NCI-H1417 (cell line): ENCODE data around the gene AURKB.
"Not testable (repeated sequence)": the region's sequence is repeated elsewhere in the genome, so short reads cannot be mapped to it uniquely, and the experiment has no call there.

Source experiments
- DNase-seq, 3 experiments: peaks; one replicate each; lab custom pipeline; 2025; lab: John Stamatoyannopoulos, UW

Gene AURKB

GRCh38 chr17:8209907-8210760 is at the start of gene AURKB:
TSS of gene AURKB (minus strand) at chr17:8210575. CDS start at chr17:8210224, 351 bp downstream.
- peak; percentile 84 to 95 (median 88) for DNase-seq

- DNase-seq, result no peak
These were observed 47.4 kb upstream of the AURKB start for GRCh38 chr17:8257801-8258200.

GRCh38 chr17:8256691-8257090 is 46.3 kb upstream of the AURKB start:
- no peak for DNase-seq

GRCh38 chr17:8256291-8256690 is 45.9 kb upstream of the AURKB start:
- DNase-seq, result no peak

- DNase-seq, result no peak
These were observed 45.1 kb upstream of the AURKB start for GRCh38 chr17:8255499-8255898.

- no peak for DNase-seq
These were observed 44.5 kb upstream of the AURKB start for GRCh38 chr17:8254881-8255280.

- DNase-seq, result no peak
These were observed 43.4 kb upstream of the AURKB start for GRCh38 chr17:8253801-8254200.

- DNase-seq, result not testable (repeated sequence)
These were observed 41.0 kb upstream of the AURKB start for GRCh38 chr17:8251411-8251810.

- DNase-seq, result no peak
These were observed 39.5 kb upstream of the AURKB start for GRCh38 chr17:8249621-8250500.

- peak; percentile 87 to 90 (median 88) for DNase-seq
These were observed 38.6 kb upstream of the AURKB start, which contains the start of gene PFAS for GRCh38 chr17:8248751-8249607. TSS of gene PFAS (plus strand) at chr17:8249289. CDS start at chr17:8253938, 4,649 bp downstream.

- no peak for DNase-seq
These were observed 34.4 kb upstream of the AURKB start for GRCh38 chr17:8244768-8245167.

- no peak for DNase-seq
These were observed 33.5 kb upstream of the AURKB start for GRCh38 chr17:8243827-8244226.

GRCh38 chr17:8237886-8238285 is 27.5 kb upstream of the AURKB start:
- DNase-seq, result no peak

- DNase-seq, result peak; percentile 25 to 70 (median 61)
These were observed 26.8 kb upstream of the AURKB start for GRCh38 chr17:8237175-8237574.

GRCh38 chr17:8235676-8236075 is 25.3 kb upstream of the AURKB start:
- DNase-seq, result no peak

- DNase-seq, result no peak
These were observed 24.2 kb upstream of the AURKB start for GRCh38 chr17:8234361-8235270.

- DNase-seq, result no peak
These were observed 21.3 kb upstream of the AURKB start for GRCh38 chr17:8231701-8232100.

- no peak for DNase-seq
These were observed 16.8 kb upstream of the AURKB start for GRCh38 chr17:8227238-8227581.

- DNase-seq, result peak in 1 of 3 experiments; percentile 42
These were observed 16.3 kb upstream of the AURKB start for GRCh38 chr17:8226536-8227237.
